DND-41 (cell line): Measurements from ENCODE around the gene NCAPG.

ENCODE experiments used
- ATAC-seq: fragments of 200-7000 bp; cut with Tn5 transposase; 3 replicates; pipeline ENCODE4 v1.9.1; 2021; ENCODE audit warnings: low read depth; ENCODE audit not compliant: insufficient read depth
- DNase-seq: peaks from one replicate; pipeline ENCODE4 v3.0.0-alpha.2; 2020
- H2AFZ ChIP-seq: 2 replicates; pipeline ENCODE4 v1.6.0; 2012; ENCODE audit warnings: low read depth, low read length
- H3K27ac ChIP-seq: 2 replicates; pipeline ENCODE4 v1.5.1; 2012; ENCODE audit warnings: low read length, inconsistent platforms
- H3K27me3 ChIP-seq: fragments of 200-600 bp; sonication (generic); 2 replicates; pipeline ENCODE4 v1.6.0; 2012; ENCODE audit warnings: low read length, mild to moderate bottlenecking, inconsistent platforms; ENCODE audit not compliant: insufficient read depth, poor library complexity
- H3K36me3 ChIP-seq: 2 replicates; pipeline ENCODE4 v1.5.1; 2012; ENCODE audit warnings: low read length, inconsistent platforms; ENCODE audit not compliant: insufficient read depth
- H3K4me1 ChIP-seq: 2 replicates; pipeline ENCODE4 v1.5.1; 2012; ENCODE audit warnings: mild to moderate bottlenecking, low read length; ENCODE audit not compliant: insufficient read depth
- H3K4me2 ChIP-seq: 2 replicates; pipeline ENCODE4 v1.6.0; 2012; ENCODE audit warnings: mild to moderate bottlenecking, moderate library complexity, low read length, inconsistent platforms; ENCODE audit not compliant: insufficient read depth
- H3K4me3 ChIP-seq, 2 experiments: fragments of 200-600 bp in 1 of 2; shearing (Covaris generic) in 1 of 2; 2 replicates each; pipeline ENCODE4 v1.5.1; 2012 to 2016; ENCODE audit warnings: inconsistent platforms in 2 of 2, low read length in 2 of 2, mild to moderate bottlenecking in 2 of 2, low read depth in 1 of 2, moderate library complexity in 1 of 2
- H3K79me2 ChIP-seq: 2 replicates; pipeline ENCODE4 v1.6.0; 2012; ENCODE audit warnings: low read length, inconsistent platforms; ENCODE audit not compliant: insufficient read depth
- H3K9ac ChIP-seq: 2 replicates; pipeline ENCODE4 v1.6.0; 2012; ENCODE audit warnings: low read depth, mild to moderate bottlenecking, inconsistent platforms, low read length, moderate library complexity
- H3K9me3 ChIP-seq: 2 replicates; pipeline ENCODE4 v1.5.1; 2012; ENCODE audit warnings: low read length, moderate library complexity, mild to moderate bottlenecking, inconsistent platforms; ENCODE audit not compliant: insufficient read depth, severe bottlenecking
- H4K20me1 ChIP-seq: 2 replicates; pipeline ENCODE4 v1.6.0; 2012; ENCODE audit warnings: low read length; ENCODE audit not compliant: insufficient read depth
- EZH2 ChIP-seq: IDR thresholded peaks from 3 replicates; pipeline ENCODE4 v1.6.1; 2012; ENCODE audit warnings: borderline replicate concordance, low read depth, mild to moderate bottlenecking, moderate library complexity, low read length, inconsistent platforms; ENCODE audit not compliant: severe bottlenecking
- TF ChIP-seq, protein P1 (sequence below): IDR thresholded peaks from 2 replicates; pipeline ENCODE4 v1.5.1; 2012; ENCODE audit warnings: borderline replicate concordance, low read length, moderate library complexity, mild to moderate bottlenecking; ENCODE audit not compliant: poor library complexity, severe bottlenecking; ENCODE audit errors: extremely low read depth

Gene NCAPG

DNA sequence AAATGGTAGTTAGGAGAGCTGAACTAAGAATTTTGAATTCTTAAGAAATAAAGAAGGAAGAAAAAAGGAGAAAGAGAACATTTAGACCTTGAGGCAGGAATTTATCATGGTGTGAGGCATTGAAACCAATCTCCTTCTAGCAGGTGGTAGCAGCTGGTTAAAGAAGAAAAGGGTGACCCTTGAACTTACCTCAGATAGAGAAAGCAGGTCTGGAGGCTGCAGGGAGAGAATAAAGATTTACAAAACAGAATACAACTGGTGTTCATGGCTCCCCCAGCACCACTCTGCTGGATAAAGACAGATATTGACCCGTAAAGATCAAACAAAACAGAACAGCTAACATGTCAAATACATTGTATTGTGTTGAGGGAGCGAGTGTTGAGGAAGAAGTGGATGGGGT, 56.0 kb downstream of the NCAPG start:
- Histone ChIP-seq H3K36me3 (peaks cover 7% of the 10 kb centered on the region; the same call in 1 of the 2 replicates), H4K20me1 (no peaks in the 10 kb centered on the region), H3K79me2 (no peaks in the 10 kb centered on the region), H3K4me1 (no peaks in the 10 kb centered on the region), H3K4me2 (no peak overlapping the region), H3K9ac (no peak overlapping the region), H3K27me3 (no peaks in the 10 kb centered on the region), H3K27ac (no peak overlapping the region), H3K9me3 (peaks cover 2% of the 10 kb centered on the region), H3K4me3 (no peak overlapping the region), H2AFZ (no peak overlapping the region)
- ATAC-seq (no peak), DNase-seq (no peak)
- no peak for TF ChIP-seq EZH2
- TF ChIP-seq, protein P1, sequence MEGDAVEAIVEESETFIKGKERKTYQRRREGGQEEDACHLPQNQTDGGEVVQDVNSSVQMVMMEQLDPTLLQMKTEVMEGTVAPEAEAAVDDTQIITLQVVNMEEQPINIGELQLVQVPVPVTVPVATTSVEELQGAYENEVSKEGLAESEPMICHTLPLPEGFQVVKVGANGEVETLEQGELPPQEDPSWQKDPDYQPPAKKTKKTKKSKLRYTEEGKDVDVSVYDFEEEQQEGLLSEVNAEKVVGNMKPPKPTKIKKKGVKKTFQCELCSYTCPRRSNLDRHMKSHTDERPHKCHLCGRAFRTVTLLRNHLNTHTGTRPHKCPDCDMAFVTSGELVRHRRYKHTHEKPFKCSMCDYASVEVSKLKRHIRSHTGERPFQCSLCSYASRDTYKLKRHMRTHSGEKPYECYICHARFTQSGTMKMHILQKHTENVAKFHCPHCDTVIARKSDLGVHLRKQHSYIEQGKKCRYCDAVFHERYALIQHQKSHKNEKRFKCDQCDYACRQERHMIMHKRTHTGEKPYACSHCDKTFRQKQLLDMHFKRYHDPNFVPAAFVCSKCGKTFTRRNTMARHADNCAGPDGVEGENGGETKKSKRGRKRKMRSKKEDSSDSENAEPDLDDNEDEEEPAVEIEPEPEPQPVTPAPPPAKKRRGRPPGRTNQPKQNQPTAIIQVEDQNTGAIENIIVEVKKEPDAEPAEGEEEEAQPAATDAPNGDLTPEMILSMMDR = no peak

DNA sequence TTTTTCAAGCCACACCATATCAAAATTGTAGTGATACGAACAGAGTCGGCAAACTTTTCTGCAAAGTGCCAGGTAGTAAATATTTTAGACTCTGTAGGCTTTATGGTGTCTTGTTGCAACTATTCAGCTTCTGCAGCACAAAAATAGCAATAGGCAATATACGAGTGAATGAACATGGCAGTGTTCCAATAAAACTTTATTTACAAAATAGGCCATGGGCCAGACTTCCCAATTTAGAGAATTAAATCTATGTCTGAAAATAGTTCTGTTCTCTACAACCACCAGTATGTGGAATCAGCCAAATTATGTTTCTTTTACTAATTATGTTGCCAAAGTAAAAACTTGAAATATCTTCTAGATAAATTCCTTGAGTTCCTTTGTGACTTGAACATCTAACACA, 56.5 kb downstream of the NCAPG start:
- H4K20me1 ChIP-seq = no peaks in the 10 kb centered on the region
- no peak overlapping the region for H2AFZ ChIP-seq
- peaks cover 5% of the 10 kb centered on the region; the same call in 1 of the 2 replicates for H3K36me3 ChIP-seq
- H3K79me2 ChIP-seq = no peaks in the 10 kb centered on the region
- H3K27me3 ChIP-seq = no peaks in the 10 kb centered on the region
- no peak overlapping the region for H3K9ac ChIP-seq
- DNase-seq (no peak), ATAC-seq (no peak)
- TF ChIP-seq, protein P1 = no peak
- no peak overlapping the region for H3K27ac ChIP-seq
- no peak overlapping the region for H3K4me2 ChIP-seq
- H3K4me3 ChIP-seq = no peak overlapping the region
- no peaks in the 10 kb centered on the region for H3K9me3 ChIP-seq
- no peaks in the 10 kb centered on the region for H3K4me1 ChIP-seq

DNA sequence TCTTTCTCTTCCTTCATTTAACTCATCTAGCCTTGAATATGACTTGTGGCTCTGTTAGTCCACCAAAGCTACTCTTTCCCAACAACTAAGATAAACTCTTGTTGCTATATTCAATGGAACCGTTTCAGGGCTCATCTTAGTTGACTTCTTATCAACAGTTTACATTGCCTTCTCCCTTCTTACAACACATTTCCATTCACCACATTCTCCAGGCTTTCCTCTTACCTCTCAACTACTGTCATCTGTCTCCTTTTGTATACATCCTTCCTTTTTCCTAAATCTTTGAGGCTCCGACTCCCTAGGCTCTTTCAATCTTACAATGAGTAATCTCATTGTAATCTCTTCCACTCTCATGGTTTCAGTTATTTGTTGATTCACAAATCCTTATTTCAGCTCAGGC, 58.5 kb downstream of the NCAPG start:
- Histone ChIP-seq H3K27me3 (no peaks in the 10 kb centered on the region), H2AFZ (no peak overlapping the region), H3K4me1 (no peaks in the 10 kb centered on the region), H4K20me1 (no peaks in the 10 kb centered on the region), H3K79me2 (no peaks in the 10 kb centered on the region), H3K4me2 (no peak overlapping the region), H3K9ac (no peak overlapping the region), H3K9me3 (no peaks in the 10 kb centered on the region), H3K36me3 (no peaks in the 10 kb centered on the region), H3K4me3 (no peak overlapping the region), H3K27ac (no peak overlapping the region)
- ATAC-seq (no peak), DNase-seq (no peak)
- TF ChIP-seq EZH2 = no peak
- TF ChIP-seq, protein P1 = no peak
